Suprapubic skin (tissue), 4 donors: Measurements from ENCODE around the gene KLHDC4.
"Not testable (repeated sequence)": the region's sequence is repeated elsewhere in the genome, so short reads cannot be mapped to it uniquely, and the experiment has no call there.

ENCODE experiments used
- EP300 ChIP-seq: sonication (generic); formaldehyde crosslinking; IDR thresholded peaks from one replicate; pipeline ENCODE4 v1.6.1; 2017; ENCODE audit warnings: antibody characterized with exemption
- POLR2A ChIP-seq, 2 donors: fragments of 450-650 bp; IDR thresholded peaks; one replicate each; pipeline ENCODE4 v1.6.1; 2017; ENCODE audit warnings: antibody characterized with exemption in 2 of 2, mild to moderate bottlenecking in 2 of 2, moderate library complexity in 2 of 2
- POLR2AphosphoS5 ChIP-seq, 3 donors: sonication (generic); formaldehyde crosslinking; IDR thresholded peaks; one replicate each; pipeline ENCODE4 v1.6.1; 2017; ENCODE audit warnings: antibody characterized with exemption in 3 of 3
- TF ChIP-seq, protein P1 (sequence below), 2 donors: fragments of 200-600 bp in 1 of 2; fragments of 450-650 bp in 1 of 2; sonication (generic) in 1 of 2; IDR thresholded peaks; one replicate each; pipeline ENCODE4 v1.5.1; 2016 to 2019; ENCODE audit warnings: antibody characterized with exemption in 2 of 2, mild to moderate bottlenecking in 1 of 2, moderate library complexity in 1 of 2

GRCh38 chr16:87787451-87788091 is 21.8 kb upstream of the KLHDC4 start:
- TF ChIP-seq, protein P1, sequence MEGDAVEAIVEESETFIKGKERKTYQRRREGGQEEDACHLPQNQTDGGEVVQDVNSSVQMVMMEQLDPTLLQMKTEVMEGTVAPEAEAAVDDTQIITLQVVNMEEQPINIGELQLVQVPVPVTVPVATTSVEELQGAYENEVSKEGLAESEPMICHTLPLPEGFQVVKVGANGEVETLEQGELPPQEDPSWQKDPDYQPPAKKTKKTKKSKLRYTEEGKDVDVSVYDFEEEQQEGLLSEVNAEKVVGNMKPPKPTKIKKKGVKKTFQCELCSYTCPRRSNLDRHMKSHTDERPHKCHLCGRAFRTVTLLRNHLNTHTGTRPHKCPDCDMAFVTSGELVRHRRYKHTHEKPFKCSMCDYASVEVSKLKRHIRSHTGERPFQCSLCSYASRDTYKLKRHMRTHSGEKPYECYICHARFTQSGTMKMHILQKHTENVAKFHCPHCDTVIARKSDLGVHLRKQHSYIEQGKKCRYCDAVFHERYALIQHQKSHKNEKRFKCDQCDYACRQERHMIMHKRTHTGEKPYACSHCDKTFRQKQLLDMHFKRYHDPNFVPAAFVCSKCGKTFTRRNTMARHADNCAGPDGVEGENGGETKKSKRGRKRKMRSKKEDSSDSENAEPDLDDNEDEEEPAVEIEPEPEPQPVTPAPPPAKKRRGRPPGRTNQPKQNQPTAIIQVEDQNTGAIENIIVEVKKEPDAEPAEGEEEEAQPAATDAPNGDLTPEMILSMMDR (IDR thresholded peaks at IDR 0.05), result not testable (repeated sequence)
- not testable (repeated sequence) for TF ChIP-seq POLR2A (IDR thresholded peaks at IDR 0.05); EP300; POLR2AphosphoS5 (IDR thresholded peaks at IDR 0.05)
